GM19397 (cell line): ENCODE results near the gene RCCD1.

Experiments used
- ATAC-seq: cut with Tn5 transposase; IDR thresholded peaks from one replicate; pipeline ENCODE4 v1.9.1; 2021; ENCODE audit warnings: mild to moderate bottlenecking, moderate library complexity; ENCODE audit not compliant: unreplicated experiment

Gene RCCD1

GRCh38 chr15:90941038-90941437 lies 13.6 kb upstream of the RCCD1 start:
- no peak for ATAC-seq

GRCh38 chr15:90942354-90943120 lies 12.1 kb upstream of the RCCD1 start:
- no peak for ATAC-seq

- ATAC-seq, result no peak
Measured at GRCh38 chr15:90945091-90945490, 9.6 kb upstream of the RCCD1 start.

GRCh38 chr15:90946538-90946937 lies 8.1 kb upstream of the RCCD1 start:
- ATAC-seq, result no peak

GRCh38 chr15:90946941-90947576 lies 7.6 kb upstream of the RCCD1 start:
- no peak for ATAC-seq

- no peak for ATAC-seq
Measured at GRCh38 chr15:90947577-90948357, 6.9 kb upstream of the RCCD1 start.

- ATAC-seq, result no peak
Measured at GRCh38 chr15:90948506-90948905, 6.2 kb upstream of the RCCD1 start.

- no peak for ATAC-seq
Measured at GRCh38 chr15:90949979-90950675, 4.6 kb upstream of the RCCD1 start.

GRCh38 chr15:90950676-90951075 lies 4.0 kb upstream of the RCCD1 start:
- no peak for ATAC-seq

- ATAC-seq, result no peak
Measured at GRCh38 chr15:90952901-90953677, 1.6 kb upstream of the RCCD1 start.

- no peak for ATAC-seq
Measured at GRCh38 chr15:90953947-90954711, 555 bp upstream of the RCCD1 start.

GRCh38 chr15:90955624-90956273 lies 1.1 kb downstream of the RCCD1 start:
- no peak for ATAC-seq

- ATAC-seq, result no peak
Measured at GRCh38 chr15:90956274-90957030, 1.8 kb downstream of the RCCD1 start.

- ATAC-seq, result no peak
Measured at GRCh38 chr15:90957031-90957790, 2.5 kb downstream of the RCCD1 start.

GRCh38 chr15:90957791-90958190 lies 3.1 kb downstream of the RCCD1 start:
- ATAC-seq, result no peak

- ATAC-seq, result no peak
Measured at GRCh38 chr15:90959028-90959595, 4.4 kb downstream of the RCCD1 start.

- ATAC-seq, result no peak
Measured at GRCh38 chr15:90959894-90960293, 5.2 kb downstream of the RCCD1 start.
